Right lobe of liver (tissue), 6 donors: ENCODE data around the gene PER2. TPM values are rescaled to one million over a fixed set of nuclear protein-coding genes. Genes with fewer than 3 reads are reported as not detected.

Experiments
- ATAC-seq, 4 donors: fragments of 200-7000 bp; cut with Tn5 transposase; one replicate each; pipeline ENCODE4 v1.9.1; 2020; ENCODE audit warnings: mild to moderate bottlenecking in 4 of 4, moderate library complexity in 4 of 4
- DNase-seq, 3 donors: peaks; one replicate each; pipeline ENCODE4 v3.0.0-alpha.2; 2020
- H3K27ac ChIP-seq, 3 donors: fragments of 200-600 bp; one replicate each; pipeline ENCODE4 v1.8.0; 2022
- H3K27me3 ChIP-seq, 2 donors: fragments of 200-600 bp; one replicate each; pipeline ENCODE4 v1.8.0; 2022
- H3K36me3 ChIP-seq, 4 donors: fragments of 200-600 bp; sonication (generic) in 1 of 4; one replicate each; pipeline versions ENCODE4 v1.5.1 to v1.8.0; 2017 to 2022; ENCODE audit warnings: control low read depth in 1 of 4
- H3K4me1 ChIP-seq, 4 donors: fragments of 200-600 bp; sonication (generic) in 1 of 4; one replicate each; pipeline versions ENCODE4 v1.5.1 to v1.8.0; 2017 to 2022; ENCODE audit warnings: control low read depth in 1 of 4
- H3K4me3 ChIP-seq, 3 donors: fragments of 200-600 bp; one replicate each; pipeline ENCODE4 v1.8.0; 2022
- H3K9me3 ChIP-seq, 4 donors: fragments of 200-600 bp; sonication (generic) in 1 of 4; one replicate each; pipeline versions ENCODE4 v1.5.1 to v1.8.0; 2017 to 2022; ENCODE audit warnings: control low read depth in 1 of 4
- POLR2A ChIP-seq: fragments of 450-650 bp; IDR thresholded peaks from one replicate; pipeline ENCODE4 v1.6.1; 2017; ENCODE audit warnings: antibody characterized with exemption, mild to moderate bottlenecking
- WGBS: methylation state at CpG from one replicate; pipeline ENCODE4 v1.1.6; 2018; ENCODE audit warnings: low coverage, low lambda C conversion rate; ENCODE audit not compliant: insufficient coverage; ENCODE audit errors: missing lambda C conversion rate; 5-methylcytosine and 5-hydroxymethylcytosine counted together
- intact Hi-C, 2 donors: fragments of 100-400 bp; cut with DNase I; formaldehyde crosslinking; loops; one replicate each; pipeline versions ENCODE4 v1.11.2 to v1.14.1; 2022
- total RNA-seq, 6 experiments: library from RNA; depleted of rRNA in 2 of 6; stranded (reverse); fragments of >200 nt in 2 of 6; fragmentation: NEBNext Ultra II Directional in 3 of 6; extraction: Animal tissue kit (Norgen Biotek cat#: 25700) in 3 of 6; gene quantifications; one replicate each; pipeline versions ENCODE4 v1.1.0 to v1.2.4, GENCODE V29; 2016 to 2023
- TF ChIP-seq, protein P1 (sequence below), 4 donors: fragments of 200-600 bp in 3 of 4; fragments of 450-650 bp in 1 of 4; IDR thresholded peaks; one replicate each; pipeline versions ENCODE4 v1.5.1 to v1.8.0; 2016 to 2022; ENCODE audit warnings: antibody characterized with exemption in 4 of 4, mild to moderate bottlenecking in 2 of 4
- donor health status: DM: no; HTN: yes; CAD: no.
- donor health status: DM: no; HTN: no; CAD: no.
- donor health status: DM: no; HTN: no; CAD: no.
- donor health status: DM: no; HTN: yes; CAD: no.
- donor health status: DM: no; HTN: yes; CAD: no.

Gene PER2
- total RNA-seq, 6 experiments from 2014 or later = 4.5 to 12.5 (median 6.1) TPM

DNA sequence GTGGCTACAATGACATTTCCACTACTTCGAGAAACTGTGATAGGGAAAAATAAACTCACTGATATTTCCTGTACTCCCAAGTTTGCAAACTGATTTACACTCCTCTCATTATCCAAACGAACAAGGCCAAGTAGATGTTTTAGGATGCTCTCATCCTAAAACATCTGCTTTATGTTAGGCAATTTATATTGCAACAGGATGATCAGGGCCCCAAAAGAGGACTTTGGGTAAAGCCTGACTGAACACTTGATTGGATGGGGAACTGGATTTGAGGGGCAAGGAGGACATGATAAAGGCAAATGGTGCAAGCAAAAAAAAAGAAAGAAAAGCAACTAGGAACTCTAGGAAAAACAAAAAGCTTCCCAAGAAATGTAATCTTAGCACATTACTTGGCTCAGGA is 46.4 kb downstream of the PER2 start:
- Histone ChIP-seq H3K36me3 (peaks cover 0 to 6% (median 2%) of the 10 kb centered on the region in 4 donors), H3K9me3 (no peaks in the 10 kb centered on the region), H3K4me1 (peaks cover 0 to 4% (median 0%) of the 10 kb centered on the region in 4 donors), H3K27me3 (no peaks in the 10 kb centered on the region), H3K27ac (no peak overlapping the region), H3K4me3 (no peak overlapping the region)
- ATAC-seq (no peak), DNase-seq (no peak)
- TF ChIP-seq, protein P1, sequence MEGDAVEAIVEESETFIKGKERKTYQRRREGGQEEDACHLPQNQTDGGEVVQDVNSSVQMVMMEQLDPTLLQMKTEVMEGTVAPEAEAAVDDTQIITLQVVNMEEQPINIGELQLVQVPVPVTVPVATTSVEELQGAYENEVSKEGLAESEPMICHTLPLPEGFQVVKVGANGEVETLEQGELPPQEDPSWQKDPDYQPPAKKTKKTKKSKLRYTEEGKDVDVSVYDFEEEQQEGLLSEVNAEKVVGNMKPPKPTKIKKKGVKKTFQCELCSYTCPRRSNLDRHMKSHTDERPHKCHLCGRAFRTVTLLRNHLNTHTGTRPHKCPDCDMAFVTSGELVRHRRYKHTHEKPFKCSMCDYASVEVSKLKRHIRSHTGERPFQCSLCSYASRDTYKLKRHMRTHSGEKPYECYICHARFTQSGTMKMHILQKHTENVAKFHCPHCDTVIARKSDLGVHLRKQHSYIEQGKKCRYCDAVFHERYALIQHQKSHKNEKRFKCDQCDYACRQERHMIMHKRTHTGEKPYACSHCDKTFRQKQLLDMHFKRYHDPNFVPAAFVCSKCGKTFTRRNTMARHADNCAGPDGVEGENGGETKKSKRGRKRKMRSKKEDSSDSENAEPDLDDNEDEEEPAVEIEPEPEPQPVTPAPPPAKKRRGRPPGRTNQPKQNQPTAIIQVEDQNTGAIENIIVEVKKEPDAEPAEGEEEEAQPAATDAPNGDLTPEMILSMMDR (IDR thresholded peaks at IDR 0.05) = no peak
- TF ChIP-seq POLR2A = no peak
- intact Hi-C loops = no loop called here
- 90% methylated on average over 2 of the region's 2 CpGs for WGBS

DNA sequence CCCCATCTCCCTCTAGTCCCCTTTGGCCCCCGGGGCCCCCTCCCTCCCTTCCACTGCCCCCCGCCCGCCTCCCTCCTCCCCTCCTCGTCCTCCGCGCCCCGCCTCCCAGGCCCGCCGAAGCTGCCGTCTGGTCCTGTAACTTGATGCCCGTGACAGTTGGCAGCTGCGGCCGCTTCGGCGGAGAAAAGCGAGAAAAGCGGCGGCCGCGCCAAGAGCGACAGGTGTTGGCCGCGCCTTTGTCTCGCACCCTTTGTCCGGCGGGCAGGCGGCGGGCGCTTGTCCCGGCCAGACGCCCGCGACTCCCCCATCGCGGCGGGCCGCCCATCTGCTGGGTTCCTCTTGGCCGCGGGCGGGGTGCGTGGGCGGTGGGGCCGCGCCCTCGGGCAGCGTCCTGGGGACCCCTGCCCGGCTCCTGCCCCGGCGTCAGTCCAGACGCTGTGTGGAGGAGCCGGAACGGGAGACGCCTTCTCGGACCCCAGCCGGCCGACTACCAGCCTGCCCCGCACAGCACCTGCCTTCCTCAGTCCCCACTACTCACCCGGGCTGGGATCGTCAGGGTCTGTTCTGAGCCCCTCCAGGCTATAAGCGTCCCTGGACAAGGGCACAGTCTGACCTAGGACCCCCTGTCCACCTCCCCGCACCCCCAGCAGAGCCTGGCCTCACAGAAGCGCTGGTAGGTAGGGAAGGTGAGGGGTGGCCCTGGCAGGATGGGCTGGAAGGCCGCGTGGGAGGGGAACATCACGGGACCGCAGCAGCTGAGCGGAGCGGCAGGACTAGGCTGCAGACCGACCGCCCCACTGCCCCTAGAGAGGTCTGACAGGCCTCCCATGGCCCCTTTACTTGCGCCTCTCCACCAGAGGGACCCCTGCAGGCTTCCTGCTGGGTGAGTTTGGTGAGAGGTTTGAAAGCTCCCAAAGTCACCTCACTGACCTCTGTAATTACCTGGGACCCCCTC is 47.4 kb downstream of the PER2 start:
- no peak overlapping the region for H3K4me3 ChIP-seq
- peak in 1 of 3 donors; percentile 54 for DNase-seq
- 6% methylated on average over 11 of the region's 71 CpGs for WGBS
- TF ChIP-seq, protein P1 (IDR thresholded peaks at IDR 0.05) = no peak
- TF ChIP-seq POLR2A = no peak
- peaks cover 0 to 6% (median under 1%) of the 10 kb centered on the region in 4 donors for H3K36me3 ChIP-seq
- H3K27ac ChIP-seq = no peak overlapping the region
- intact Hi-C loops = no loop called here
- H3K27me3 ChIP-seq = no peaks in the 10 kb centered on the region
- H3K9me3 ChIP-seq = no peaks in the 10 kb centered on the region
- H3K4me1 ChIP-seq = peaks cover 0 to 4% (median 0%) of the 10 kb centered on the region in 4 donors
- peak in 2 of 4 donors; percentile 4 for ATAC-seq

DNA sequence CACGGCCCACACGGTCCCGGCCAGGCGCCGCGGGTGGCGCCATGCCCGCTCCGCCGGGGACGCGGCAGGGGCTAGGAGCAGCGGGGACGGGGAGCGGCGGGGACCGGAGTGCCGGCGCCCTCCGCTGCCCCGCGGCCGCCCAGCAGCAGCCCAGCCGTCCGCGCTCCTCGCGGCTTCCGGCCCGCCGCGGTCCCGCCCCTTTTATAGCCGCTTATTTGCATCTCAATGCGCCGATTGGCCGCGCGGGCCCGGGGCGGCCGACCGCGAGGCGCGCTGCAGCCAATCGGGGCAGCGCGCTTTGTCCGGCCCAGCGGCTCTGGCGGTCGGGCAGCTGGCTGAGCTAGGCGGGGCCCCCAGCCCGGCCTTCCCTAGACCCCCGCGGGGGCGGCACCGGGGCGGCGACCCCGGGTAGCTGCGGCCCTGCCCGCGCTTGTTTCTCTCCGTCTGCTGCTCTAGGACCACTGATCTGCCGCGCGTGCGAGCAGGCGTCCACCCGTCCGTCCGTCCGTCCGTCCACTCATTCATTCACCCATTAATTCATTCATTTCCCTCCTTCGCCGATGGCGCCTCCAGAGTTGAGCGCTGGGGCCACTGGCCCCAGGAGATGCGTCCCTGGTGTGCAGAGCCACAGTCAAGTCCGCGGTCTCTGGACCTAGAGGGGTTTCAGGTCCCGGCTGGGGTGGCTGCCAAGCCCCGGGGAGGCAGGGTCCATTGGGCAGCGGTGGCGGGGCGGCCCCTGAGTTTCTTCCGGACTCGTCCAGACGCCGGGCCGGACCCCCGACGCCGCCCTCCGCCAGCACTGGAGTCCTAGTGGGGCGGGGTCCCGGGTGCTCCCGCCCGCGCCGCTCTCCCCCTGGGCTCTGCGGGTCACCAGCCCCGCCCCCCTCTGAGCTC is 48.3 kb downstream of the PER2 start, which contains the start of gene HES6:
Gene HES6, minus strand, starts transcription at position 176 of the 894 bp plus-strand sequence. Its CDS starts 133 bp downstream, at position 43.
- TF ChIP-seq, protein P1 (IDR thresholded peaks at IDR 0.05) = peak in 3 of 4 donors; percentile 9 to 20 (median 13)
- peak; percentile 98 for TF ChIP-seq POLR2A
- intact Hi-C loops = no loop called here
- DNase-seq (peak; percentile 91 to 92 (median 91)), ATAC-seq (peak; percentile 91 to 97 (median 93))
- H3K4me3 ChIP-seq = peak within 1 kb of the TSS; percentile 63 to 65 (median 64)
- WGBS = under 1% methylated on average over 26 of the region's 105 CpGs
- H3K27me3 ChIP-seq = no peaks in the 10 kb centered on the region
- H3K27ac ChIP-seq = no peak within 1 kb of the TSS
- no peaks in the 10 kb centered on the region for H3K9me3 ChIP-seq
- peaks cover 0 to 4% (median 0%) of the 10 kb centered on the region in 4 donors for H3K4me1 ChIP-seq
- H3K36me3 ChIP-seq = no peaks in the 10 kb centered on the region

DNA sequence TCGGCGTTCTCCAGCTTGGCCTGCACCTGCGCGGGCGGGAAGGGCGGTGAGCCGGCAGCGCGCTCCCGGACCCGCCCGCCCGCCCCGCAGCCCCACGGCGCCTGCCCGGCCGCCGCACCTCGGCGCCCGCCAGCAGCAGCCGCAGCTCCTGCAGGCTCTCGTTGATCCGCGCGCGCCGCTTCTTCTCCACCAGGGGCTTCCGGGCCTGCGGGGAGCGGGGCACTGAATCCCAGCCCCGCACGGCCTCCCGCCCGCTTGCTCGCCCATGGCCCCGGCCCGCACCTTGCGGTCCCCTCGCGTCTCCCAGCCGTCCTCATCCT is 48.9 kb downstream of the PER2 start:
- no peak for TF ChIP-seq POLR2A
- TF ChIP-seq, protein P1 (IDR thresholded peaks at IDR 0.05) = no peak
- no peaks in the 10 kb centered on the region for H3K27me3 ChIP-seq
- no CpG with 5 or more reads among the region's 43 CpGs for WGBS
- H3K36me3 ChIP-seq = no peaks in the 10 kb centered on the region
- intact Hi-C loops = no loop called here
- DNase-seq (no peak), ATAC-seq (no peak)
- H3K27ac ChIP-seq = no peak overlapping the region
- H3K9me3 ChIP-seq = no peaks in the 10 kb centered on the region
- H3K4me1 ChIP-seq = peaks cover 0 to 4% (median 0%) of the 10 kb centered on the region in 4 donors
- H3K4me3 ChIP-seq = peak overlapping the region; percentile 63 to 65 (median 64)
